ENCODE data around the gene HTRA2.
A peak's percentile ranks its signal among the peaks of the same experiment; 100 is the strongest.

Gene HTRA2

GRCh38 chr2:74566076-74566753 is 36.5 kb downstream of the HTRA2 start:
- DNase-seq, result no peak

- no peak for DNase-seq
Observed at GRCh38 chr2:74566754-74567085, 37.0 kb downstream of the HTRA2 start.

GRCh38 chr2:74567881-74568280 is 38.1 kb downstream of the HTRA2 start:
- no peak for DNase-seq

- DNase-seq, result no peak
Observed at GRCh38 chr2:74569686-74570085, 40.0 kb downstream of the HTRA2 start.

- DNase-seq, result no peak
Observed at GRCh38 chr2:74571058-74571457, 41.3 kb downstream of the HTRA2 start.

- no peak for DNase-seq
Observed at GRCh38 chr2:74572178-74572925, 42.6 kb downstream of the HTRA2 start.

- DNase-seq, result peak; percentile 83
Observed at GRCh38 chr2:74573747-74574562, 44.2 kb downstream of the HTRA2 start.

- DNase-seq, result no peak
Observed at GRCh38 chr2:74575320-74575719, 45.6 kb downstream of the HTRA2 start.

GRCh38 chr2:74576211-74576862 is 46.6 kb downstream of the HTRA2 start:
- DNase-seq, result no peak

- DNase-seq, result peak; percentile 67
Observed at GRCh38 chr2:74576863-74577229, 47.1 kb downstream of the HTRA2 start.

GRCh38 chr2:74577448-74577847 is 47.7 kb downstream of the HTRA2 start:
- DNase-seq, result peak; percentile 76

- DNase-seq, result no peak
Observed at GRCh38 chr2:74578408-74578807, 48.7 kb downstream of the HTRA2 start.

GRCh38 chr2:74581463-74581862 is 51.7 kb downstream of the HTRA2 start:
- DNase-seq, result no peak

GRCh38 chr2:74582184-74582583 is 52.5 kb downstream of the HTRA2 start:
- DNase-seq, result no peak

Data from OCI-M1 (cell line).